GM21723 (cell line): ENCODE results near the gene TOR1A.
"Not testable (repeated sequence)": the region's sequence is repeated elsewhere in the genome, so short reads cannot be mapped to it uniquely, and the experiment has no call there.

Experiments
- ATAC-seq: cut with Tn5 transposase; IDR thresholded peaks from one replicate; pipeline ENCODE4 v1.9.1; 2021; ENCODE audit warnings: mild to moderate bottlenecking, moderate library complexity; ENCODE audit not compliant: unreplicated experiment

The TOR1A gene

DNA sequence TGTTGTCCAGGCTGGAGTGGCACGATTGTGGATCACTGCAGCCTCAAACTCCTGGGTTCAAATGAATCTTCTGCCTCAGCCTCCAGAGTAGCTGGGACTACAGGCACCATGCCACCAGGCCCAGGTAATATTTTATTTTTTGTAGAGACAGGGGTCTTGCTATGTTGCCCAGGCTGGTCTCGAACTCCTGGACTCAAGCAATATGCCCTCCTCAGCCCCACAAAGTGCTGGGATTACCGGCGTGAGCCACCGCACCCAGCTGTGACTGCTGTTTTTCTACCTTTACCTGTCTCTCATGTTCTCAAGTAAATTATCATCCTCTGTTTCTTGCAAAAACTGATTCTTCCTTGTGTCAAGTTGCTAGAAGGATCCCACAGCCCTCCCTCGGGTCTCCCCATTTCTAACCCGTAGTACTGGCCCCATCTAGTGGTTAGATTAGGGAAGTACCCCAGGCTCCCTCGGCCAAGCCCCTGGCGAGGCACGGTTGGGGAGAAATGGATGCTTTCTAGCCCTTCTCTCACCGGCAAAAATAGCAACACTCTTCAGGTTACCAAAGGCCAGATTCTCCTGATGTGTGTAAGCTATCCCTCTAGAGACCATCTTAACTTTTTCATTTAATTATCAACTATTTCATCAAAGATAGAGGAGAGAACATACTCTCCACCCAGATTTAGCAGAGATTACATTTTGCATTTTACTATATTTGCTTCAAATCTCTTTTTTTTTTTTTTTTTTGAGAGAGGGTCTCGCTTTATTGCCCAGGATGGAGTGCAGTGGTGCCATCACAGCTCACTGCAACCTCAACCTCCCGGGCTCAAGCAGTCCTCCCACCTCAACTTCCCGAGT, 40.2 kb downstream of the TOR1A start:
- no peak for ATAC-seq

- ATAC-seq: no peak
These were observed 42.0 kb downstream of the TOR1A start for GRCh38 chr9:129781981-129782380.

GRCh38 chr9:129781131-129781530, 42.8 kb downstream of the TOR1A start:
- ATAC-seq: no peak

DNA sequence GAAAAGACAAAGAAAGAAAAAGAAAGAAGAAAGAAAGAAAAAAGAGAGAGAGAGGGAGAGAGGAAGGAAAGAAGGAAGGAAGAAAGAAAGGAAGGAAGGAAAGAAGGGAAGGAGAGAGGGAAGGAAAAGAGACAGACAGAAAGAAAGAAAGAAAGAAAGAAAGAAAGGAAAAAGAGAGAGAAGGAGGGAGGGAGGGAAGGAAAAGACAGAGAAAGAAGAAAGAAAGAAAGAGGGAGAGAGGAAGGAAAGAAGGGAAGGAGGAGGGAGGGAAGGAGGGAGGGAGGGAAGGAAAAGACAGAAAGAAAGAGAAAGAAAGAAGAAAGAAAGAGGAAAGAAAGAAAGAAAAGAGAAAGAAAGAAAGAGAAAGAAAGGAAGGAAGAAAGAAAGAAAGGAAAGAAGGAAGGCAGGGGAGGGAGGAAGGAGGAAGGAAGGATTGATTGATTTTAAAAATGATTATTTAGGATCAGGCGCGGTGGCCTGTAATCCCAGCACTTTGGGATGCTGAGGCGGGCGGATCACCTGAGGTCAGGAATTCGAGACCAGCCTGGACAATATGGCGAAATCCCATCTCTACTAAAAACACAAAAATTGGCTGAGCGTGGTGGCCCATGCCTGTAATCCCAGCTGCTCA, 44.3 kb downstream of the TOR1A start:
- ATAC-seq: no peak

- no peak for ATAC-seq
These were observed 45.5 kb downstream of the TOR1A start for GRCh38 chr9:129778469-129778868.

- ATAC-seq: no peak
These were observed 46.2 kb downstream of the TOR1A start for GRCh38 chr9:129777769-129778130.

DNA sequence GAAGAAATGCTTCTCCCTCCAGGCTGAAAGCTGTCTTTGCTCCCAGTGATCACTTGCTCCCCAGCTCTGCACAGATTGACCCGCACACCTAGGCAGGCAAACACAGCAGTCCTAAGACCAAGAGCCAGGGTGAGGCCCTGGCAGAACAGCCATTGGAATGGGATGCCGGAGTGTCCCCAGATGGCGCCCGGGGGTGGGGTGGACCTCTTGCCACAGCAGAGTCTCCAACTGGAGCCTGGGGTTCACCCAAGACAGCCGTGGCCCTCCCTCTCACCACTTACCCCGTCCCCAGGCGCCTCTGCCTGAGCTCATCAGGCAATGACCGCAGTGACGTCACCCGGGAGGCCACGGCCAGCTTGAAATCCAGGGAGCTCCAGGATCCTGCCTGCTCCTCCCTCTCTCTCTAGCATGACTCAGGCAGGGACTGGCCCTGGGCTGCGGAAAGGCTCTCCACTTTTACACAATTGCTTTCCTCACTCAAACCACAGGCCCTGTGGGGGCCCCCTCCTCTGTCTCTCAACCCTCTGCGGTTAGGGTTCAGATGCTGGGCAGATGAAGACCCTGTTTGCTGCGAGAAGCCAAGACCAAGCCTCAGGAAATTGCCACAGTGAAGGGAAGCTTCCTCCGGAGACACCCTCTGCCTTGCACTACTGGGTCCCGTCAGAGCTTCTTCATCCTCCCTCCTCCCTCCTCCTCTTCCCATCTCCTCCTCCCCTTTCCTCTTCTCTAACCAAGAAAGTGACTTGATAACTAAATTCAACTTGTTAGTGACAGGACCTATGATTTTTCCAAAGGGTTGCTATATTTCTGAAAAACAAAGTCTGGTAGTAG, 46.8 kb downstream of the TOR1A start:
- ATAC-seq: no peak

- ATAC-seq: no peak
These were observed 47.4 kb downstream of the TOR1A start for GRCh38 chr9:129776566-129776937.

GRCh38 chr9:129776096-129776495, 47.8 kb downstream of the TOR1A start:
- ATAC-seq: not testable (repeated sequence)

DNA sequence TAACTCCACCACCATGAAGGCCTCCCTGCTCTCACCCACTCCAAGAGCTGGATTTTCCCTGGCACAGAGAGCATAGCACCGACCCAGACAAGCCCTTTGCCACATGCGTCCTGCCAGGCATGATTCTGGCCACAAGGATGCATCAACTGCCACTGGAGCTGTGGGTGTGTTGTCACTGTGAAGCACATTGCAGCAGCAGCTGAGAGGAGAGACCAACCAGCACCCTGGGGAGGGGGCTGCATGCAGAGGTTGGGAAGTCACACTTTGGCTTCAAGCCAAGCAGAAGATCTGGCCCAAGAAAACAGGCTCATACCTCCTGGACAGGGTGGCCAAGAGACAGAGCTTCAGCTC, 48.5 kb downstream of the TOR1A start:
- no peak for ATAC-seq

DNA sequence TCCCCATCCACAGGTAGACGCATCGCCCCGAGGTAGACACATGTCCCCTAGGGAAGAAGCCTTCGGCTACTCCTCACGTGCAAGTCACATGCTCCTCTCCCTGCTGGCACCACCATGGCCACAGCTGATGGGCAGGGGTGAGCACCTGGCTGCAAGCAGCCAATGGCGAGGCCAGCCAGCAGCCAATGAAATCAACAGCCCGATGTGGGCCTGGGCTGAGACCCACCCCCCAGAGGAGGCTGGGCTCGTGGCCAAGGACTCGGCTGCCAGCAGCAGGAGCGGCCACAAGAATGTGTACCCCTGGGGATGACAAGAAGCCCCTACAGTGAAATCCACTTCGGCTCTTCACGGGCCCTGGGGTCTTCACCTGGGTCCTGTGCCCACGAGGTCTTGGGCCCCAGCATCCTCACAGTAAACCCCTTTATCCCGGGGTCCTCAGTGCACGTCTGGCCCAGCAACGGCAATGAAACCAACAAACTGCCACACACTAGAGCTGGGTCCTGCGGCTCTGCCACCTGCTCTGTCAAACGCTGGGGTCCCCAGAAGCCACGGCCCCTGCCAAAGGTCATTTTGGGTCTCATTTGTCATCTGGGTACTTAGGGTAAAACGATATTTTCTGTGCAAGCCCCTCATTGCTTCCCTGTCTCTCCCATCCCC, 49.0 kb downstream of the TOR1A start:
- ATAC-seq: no peak

DNA sequence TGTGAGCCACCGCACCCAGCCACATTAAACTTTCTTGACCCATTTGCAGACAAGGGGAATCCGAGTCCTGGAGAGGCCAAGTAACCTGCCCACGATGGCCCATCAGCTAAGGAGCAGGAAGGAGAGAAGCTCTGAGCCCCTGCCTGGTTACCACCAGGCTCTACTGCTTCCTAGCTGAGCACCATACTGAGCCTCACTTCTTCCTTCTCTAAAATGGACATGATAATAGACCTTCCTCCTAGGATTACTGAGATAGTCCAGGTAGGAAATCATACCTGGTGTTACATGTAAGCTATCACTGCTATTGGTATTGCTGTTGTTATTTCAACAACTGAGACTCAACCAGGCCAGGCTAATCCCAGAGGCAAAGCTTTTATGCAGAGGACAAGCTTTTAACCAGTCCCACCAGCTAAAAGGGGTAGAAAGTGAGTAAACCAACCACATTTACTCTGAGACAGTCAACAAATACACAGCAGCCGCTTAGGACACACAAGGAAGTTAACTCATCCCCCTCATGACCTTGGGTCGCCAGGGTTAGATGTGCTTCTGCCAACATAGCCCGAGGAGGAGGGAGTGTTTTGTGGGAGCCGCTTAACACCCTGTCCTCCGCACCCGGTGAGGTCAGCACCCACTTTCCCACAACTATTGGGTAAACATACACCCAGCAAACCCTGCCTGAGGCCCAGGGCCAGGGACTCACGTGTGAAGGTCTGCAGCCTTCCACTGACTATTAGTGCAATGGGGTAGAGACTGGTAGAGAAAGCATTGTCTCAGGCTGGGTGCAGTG, 50.5 kb downstream of the TOR1A start:
- no peak for ATAC-seq

- no peak for ATAC-seq
These were observed 53.2 kb downstream of the TOR1A start for GRCh38 chr9:129770741-129771140.

GRCh38 chr9:129769669-129770068, 54.3 kb downstream of the TOR1A start:
- ATAC-seq: no peak

DNA sequence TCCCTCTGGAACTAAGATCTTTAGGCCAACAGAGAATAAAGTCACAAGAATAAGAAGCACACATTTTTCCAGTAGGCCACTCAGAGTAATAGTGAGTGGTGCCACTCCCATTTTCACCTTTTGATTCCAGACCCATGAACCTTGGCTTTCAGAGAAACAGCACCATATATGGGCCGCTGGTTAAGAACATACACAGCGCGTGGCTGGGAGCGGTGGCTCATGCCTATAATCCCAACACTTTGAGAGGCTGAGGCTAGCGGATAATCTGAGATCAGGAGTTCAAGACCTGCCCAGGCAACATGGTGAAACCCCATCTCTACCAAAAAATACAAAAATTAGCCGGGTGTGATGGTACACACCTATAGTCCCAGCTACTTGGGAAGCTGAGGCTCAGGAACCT, 55.5 kb downstream of the TOR1A start:
- no peak for ATAC-seq

DNA sequence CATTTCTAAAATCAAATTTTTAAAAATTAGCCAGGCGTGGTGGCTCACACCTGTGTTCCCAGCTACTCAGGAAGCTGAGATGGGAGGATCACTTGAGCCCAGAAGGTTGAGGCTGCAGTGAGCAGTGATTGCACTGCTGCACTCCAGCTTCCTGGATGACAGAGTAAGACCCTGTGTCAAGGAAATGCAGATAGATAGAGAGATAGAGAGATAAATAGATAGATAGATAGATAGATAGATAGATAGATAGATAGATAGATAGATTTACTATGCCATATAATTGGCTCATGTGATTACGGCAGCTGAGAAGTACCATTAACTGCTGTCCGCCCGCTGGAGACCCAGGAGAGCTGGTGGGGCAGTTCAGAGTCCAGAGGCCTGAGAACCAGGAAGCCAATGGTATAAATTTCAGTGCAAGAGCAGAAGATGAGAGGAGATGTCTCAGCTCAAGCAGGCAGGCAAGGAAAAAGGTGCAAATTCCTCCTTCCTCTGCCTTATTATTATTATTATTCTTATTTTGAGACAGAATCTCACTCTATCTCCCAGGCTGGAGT, 58.1 kb downstream of the TOR1A start:
- no peak for ATAC-seq

GRCh38 chr9:129762985-129763926, 60.7 kb downstream of the TOR1A start:
- no peak for ATAC-seq
